VCaP (cell line): ENCODE data around the gene SHPK.
A peak's percentile ranks its signal among the peaks of the same experiment; 100 is the strongest.

Experiments used
- H3K27ac ChIP-seq: fragments of 450-650 bp; 2 replicates; pipeline ENCODE4 v1.5.1; 2017
- TF ChIP-seq, protein P1 (sequence below): fragments of 450-650 bp; conservative IDR thresholded peaks from 2 replicates; pipeline ENCODE4 v1.5.1; 2017; ENCODE audit warnings: mild to moderate bottlenecking, moderate library complexity

Gene SHPK, protein sequence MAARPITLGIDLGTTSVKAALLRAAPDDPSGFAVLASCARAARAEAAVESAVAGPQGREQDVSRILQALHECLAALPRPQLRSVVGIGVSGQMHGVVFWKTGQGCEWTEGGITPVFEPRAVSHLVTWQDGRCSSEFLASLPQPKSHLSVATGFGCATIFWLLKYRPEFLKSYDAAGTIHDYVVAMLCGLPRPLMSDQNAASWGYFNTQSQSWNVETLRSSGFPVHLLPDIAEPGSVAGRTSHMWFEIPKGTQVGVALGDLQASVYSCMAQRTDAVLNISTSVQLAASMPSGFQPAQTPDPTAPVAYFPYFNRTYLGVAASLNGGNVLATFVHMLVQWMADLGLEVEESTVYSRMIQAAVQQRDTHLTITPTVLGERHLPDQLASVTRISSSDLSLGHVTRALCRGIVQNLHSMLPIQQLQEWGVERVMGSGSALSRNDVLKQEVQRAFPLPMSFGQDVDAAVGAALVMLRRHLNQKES

DNA sequence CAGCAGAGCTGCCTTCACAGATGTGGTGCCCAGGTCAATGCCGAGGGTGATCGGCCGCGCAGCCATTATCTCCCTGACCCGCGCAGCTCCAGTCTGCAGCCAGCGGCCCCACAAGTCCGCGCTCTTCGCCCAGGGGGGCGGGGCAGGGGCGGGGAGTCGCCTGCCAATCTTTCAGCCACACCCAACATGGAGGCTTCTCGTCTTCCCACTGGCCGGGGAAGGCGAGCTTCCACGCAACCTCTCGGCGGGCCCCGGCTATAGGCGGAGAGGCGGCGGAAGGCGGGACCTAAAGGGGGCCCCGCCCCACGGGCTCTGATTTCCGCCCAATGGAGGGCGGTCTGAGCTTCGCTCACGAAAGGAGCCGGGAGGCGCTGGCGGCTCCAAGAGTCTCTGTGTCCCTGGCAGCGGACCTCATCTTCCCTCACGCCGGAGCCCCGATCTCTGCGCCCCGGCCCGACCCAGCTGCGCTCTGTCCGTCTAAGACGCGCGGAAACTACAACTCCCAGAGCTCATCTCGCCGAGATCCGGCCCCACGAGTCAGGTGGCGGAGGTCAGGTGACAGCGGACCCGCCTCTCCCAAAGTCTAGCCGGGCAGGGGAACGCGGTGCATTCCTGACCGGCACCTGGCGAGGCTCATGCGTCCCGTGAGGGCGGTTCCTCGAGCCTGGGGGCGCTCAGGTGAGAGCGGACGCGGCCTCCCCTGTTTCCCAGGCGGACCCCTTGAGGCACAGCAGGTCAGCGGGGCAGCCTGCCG is at the start of gene SHPK, which contains the start of gene CTNS:
TSS of gene SHPK (minus strand) at position 97 of the 754 bp plus-strand sequence. CDS start at position 66, 31 bp downstream.
TSS of gene CTNS (plus strand) at position 607 of the 754 bp plus-strand sequence. CDS start 3,447 bp downstream, outside the sequence.
- TF ChIP-seq, protein P1, sequence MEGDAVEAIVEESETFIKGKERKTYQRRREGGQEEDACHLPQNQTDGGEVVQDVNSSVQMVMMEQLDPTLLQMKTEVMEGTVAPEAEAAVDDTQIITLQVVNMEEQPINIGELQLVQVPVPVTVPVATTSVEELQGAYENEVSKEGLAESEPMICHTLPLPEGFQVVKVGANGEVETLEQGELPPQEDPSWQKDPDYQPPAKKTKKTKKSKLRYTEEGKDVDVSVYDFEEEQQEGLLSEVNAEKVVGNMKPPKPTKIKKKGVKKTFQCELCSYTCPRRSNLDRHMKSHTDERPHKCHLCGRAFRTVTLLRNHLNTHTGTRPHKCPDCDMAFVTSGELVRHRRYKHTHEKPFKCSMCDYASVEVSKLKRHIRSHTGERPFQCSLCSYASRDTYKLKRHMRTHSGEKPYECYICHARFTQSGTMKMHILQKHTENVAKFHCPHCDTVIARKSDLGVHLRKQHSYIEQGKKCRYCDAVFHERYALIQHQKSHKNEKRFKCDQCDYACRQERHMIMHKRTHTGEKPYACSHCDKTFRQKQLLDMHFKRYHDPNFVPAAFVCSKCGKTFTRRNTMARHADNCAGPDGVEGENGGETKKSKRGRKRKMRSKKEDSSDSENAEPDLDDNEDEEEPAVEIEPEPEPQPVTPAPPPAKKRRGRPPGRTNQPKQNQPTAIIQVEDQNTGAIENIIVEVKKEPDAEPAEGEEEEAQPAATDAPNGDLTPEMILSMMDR = no peak
- peak within 1 kb of the TSS; percentile 97 for H3K27ac ChIP-seq

DNA sequence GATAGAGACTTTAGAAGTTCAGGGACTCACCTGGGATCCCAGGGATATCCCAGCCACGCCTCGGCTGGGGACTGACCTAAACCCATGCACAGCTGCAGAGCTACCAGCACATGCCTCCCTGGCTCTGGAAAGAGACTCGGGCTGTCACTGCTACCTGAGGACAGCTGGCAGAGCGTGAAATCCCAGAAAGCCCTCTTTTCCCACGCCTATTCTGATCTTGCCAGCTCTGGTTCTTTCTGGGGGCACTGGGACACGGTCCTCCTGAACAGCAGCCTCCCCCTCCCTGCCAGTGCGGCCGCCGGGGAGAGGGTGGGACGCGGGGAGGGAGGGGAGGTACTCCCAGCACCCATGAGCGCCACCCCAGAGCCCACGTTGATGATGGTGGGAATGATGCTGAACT is 49.1 kb upstream of the SHPK start:
- TF ChIP-seq, protein P1 = no peak
- no peak overlapping the region for H3K27ac ChIP-seq

DNA sequence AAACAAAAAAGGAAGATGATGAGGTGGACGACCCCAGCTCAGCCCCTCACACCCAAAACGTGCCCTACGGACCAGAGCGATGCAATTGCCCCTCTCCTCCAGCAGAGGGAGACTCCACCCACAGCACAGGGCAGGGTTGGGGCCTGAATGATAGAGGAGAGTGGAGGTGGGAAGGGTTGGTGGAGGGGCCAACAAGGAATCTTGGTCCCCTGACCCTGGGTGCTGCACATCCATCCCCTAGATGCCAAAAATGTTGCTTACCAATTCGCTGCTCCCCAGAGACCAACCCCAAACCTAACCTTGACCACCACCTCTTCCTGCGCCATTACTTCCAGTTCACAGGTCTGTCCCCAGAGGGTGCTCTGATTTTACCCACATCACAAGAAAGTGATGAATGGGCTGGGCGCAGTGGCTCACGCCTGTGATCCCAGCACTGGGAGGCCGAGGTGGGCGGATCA is 47.0 kb upstream of the SHPK start:
- TF ChIP-seq, protein P1 = peak; percentile 97

DNA sequence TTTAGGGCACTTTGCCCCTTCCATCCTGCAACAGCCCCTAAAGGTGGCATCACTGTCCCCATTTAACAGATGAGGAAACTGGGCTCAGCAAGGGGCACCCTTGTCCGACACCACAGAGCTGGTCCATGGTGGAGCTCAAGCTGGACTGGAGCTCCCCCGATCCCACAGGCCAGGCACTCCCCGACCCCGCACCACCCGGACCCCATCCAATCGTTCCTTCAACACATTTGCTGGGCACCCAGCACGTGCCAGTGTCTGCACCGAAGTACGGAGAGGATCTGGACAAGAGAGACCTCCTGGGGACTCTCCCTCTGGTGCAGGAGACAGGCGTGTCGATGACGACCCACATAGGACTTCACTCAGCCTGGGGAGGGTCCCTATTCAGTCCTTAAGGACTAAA is 46.0 kb upstream of the SHPK start:
- no peak overlapping the region for H3K27ac ChIP-seq
- TF ChIP-seq, protein P1 = no peak

More for the DNA sequence above, 47.0 kb upstream of the SHPK start:
- no peak overlapping the region for H3K27ac ChIP-seq

DNA sequence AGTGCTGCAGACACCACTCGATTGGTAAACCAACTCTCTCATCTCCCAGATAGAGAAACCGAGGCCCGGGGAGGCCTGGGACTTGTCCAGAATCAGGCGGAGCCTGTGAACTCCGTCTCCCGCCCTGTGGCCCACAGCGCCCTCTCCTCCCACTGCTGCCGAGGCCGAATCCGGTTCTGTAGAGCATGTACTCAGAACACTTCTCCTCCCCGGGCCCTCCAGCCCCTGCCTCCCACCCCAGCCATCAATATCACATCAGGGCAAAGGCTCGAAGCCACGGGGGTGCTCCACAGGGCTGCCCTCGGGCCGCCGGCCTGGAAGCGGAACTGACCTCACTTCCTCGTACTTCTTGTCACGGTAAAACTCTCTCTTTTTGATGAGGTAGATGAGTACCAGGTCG is 45.5 kb upstream of the SHPK start:
- no peak overlapping the region for H3K27ac ChIP-seq
- TF ChIP-seq, protein P1 = no peak

DNA sequence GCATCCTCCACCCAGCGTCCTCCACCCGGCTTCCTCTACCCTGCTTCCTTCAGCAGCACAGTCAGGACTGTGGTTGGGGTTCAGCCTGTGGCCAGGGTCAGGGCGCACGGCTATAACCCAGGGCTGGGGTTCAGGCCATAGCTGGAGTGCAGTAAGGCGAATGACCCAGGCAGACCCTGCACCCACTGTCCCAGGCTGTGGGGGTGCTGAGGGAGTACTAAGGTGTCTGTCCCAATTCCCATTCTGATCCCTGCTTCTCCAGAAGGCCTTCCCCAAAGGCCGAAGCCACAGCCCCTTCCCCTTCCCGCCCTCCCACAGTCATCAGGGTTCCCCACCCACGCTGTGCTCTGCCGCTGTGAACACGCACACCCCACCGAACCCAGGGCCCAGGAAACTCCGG is 45.0 kb upstream of the SHPK start:
- TF ChIP-seq, protein P1 = no peak
- no peak overlapping the region for H3K27ac ChIP-seq

DNA sequence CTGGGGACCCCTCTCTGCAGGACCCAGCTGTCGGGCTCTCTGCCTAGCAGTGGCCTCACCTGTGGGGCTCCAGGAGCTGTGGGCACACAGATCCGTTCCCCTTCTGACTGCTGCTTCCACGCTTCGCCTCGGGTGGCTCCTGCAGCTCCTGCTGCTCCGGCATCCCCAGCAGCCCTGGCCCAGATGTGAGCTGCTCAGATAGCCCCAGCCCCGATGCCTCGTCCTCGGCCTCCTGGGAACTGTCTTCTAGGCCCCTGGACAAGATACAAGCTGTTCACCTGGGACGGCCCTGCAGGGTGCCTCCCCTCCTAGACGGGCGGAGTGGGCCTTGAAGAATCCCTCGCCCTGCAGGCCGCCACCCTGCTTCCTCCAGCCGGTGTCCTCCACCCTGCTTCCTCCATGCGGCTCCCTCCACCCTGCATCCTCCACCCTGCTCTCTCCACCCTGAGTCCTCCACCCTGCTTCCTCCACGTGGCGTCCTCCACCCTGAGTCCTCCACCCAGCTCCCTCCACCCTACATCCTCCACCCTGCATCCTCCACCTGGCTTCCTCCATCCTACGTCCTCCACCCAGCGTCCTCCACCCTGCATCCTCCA is 43.6 kb upstream of the SHPK start:
- H3K27ac ChIP-seq = no peak overlapping the region
- TF ChIP-seq, protein P1 = no peak
